ENCODE results near the gene SCARF1.

Gene SCARF1

DNA sequence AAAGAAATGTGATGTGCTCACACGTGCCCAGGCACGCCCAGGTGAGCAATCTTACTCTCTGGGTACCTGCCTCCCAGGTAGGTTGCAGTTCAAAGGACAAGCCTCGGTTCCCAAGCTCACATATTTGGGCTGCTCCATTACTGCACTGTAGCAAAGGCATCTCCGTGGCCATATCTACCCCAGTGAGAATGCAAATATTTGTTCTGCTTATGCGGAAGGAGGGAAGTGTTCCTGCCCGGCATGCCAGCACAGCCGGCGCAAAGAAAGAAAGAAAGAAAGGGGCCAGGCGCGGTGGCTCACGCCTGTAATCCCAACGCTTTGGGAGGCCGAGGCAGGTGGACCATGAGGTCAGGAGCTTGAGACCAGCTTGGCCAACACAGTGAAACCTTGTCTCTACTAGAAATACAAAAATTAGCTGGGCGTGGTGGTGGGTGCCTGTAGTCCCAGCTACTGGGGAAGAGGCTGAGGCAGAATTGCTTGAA is 47.6 kb downstream of the SCARF1 start:
- no peak for DNase-seq (ENCODE audit: low read depth)

DNA sequence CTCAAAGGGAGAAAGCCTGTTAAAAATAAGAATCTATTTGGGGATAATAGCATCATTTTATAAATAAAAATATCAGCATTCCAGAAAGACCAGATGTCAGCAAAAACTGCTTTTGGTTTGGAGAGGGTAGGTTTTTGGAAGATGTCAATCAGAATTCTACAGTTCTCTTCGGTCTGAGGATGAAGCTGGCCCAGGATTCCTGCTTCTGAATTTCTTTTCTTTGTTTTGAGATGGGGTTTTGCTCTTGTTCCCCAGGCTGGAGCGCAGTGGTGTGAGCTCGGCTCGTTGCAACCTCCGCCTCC is 52.0 kb downstream of the SCARF1 start:
- no peak for DNase-seq (ENCODE audit: low read depth)

DNA sequence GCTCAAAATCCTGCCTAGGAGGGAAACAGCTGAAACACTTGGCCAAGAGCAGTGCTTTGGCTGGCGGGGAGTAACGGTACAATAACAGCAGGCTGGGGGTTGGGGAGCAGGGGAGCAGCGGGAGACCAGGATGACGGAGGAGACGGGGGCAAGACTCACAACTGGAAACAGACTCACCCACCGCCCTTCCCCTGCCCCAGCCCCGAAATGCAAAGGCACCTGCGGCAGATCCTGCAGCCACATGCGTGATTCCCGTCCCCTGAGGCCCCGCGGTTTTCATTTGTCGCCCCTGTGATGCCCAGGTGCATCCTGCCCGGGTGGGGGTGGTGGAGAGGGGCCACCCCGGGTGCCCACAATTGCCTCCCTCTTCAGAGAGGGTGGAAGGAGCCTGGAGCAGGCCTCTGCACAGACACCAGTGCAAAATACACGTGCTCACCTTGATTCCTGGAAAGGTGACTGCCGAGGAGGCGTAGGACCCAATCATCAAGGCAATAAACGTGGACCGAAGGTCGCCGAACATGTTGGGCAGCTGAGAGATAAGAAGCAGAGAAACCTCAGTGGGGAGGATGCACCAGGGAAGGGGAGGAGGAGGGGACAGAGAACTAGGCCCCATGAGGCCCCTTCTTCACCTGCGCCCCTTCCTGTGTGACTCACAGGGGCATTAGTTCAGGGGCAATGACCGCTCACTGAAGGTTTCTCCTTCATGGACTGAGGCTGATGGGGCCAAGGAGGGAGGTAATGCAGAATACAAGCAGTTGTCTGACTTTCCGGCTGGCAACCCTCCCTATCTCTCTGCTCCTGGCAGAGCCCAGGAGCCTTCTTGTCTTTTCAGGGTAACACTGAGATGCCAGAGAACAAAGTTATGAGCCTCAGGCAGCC is 52.5 kb downstream of the SCARF1 start:
- no peak for DNase-seq (ENCODE audit: low read depth)

DNA sequence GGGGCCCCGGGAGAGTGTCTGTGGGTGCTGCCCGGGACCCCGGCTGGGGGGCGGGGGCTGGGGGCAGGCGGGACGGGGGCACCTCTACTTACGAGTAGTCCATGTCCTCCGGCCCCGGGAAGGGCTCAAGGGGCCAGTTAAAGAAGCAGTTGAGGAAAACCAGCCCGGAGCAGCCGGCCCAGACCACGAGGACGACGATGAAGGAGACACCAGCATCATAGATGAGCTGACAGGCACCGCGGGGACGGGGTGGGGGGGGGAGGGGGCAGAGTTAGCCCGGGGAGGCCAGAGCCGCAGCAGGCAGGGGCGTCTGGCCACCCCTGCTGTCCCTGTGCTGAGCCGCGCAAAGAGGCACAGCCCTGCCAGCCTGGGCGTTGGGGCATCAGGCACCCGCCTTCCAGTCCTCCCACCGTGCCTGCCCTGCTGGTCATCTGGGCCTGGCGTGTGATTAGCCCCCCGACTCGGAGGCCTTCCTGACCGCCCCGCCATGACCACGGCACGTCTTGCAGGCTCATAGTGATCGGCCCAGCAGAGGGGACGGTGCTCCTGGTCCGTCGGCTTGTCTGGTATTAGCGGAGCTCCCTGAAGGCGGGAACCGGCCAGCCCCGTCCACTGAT is 54.0 kb downstream of the SCARF1 start:
- no peak for DNase-seq (ENCODE audit: low read depth)

DNA sequence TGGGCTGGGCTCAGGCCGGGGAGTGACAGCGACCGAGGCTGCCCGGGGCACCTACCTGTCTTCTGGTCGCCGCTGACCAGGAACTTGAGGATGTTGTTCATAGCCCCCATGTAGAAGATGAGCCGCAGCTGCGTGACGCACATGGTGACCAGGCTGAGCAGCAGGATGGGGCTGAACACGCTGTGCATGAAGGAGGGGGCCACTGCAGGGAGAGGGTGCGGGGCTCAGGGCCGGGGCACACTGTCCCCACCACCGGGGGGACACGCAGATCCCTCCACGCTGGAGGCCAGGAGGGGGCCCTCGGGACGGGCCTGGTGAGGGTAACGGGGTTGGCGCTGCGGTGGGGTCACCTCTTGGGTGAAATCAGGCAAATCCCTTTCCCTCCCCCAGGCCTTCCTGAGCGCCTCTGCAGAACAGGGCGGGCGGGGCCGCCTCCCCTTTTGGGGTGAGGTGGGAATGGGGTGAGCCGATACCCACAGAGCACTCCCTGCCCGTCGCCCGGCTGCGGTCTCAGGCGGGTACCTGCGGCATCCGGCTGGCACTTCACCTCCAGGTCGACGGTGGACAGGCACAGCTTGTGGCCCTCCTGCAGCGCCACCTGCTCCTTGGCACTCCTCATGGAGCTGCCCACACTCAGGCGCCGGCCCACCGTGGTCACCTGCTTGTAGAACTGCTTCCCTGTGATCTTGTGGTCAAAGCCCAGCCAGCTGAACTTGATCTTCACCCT is 54.6 kb downstream of the SCARF1 start:
- DNase-seq (ENCODE audit: low read depth) = no peak

DNA sequence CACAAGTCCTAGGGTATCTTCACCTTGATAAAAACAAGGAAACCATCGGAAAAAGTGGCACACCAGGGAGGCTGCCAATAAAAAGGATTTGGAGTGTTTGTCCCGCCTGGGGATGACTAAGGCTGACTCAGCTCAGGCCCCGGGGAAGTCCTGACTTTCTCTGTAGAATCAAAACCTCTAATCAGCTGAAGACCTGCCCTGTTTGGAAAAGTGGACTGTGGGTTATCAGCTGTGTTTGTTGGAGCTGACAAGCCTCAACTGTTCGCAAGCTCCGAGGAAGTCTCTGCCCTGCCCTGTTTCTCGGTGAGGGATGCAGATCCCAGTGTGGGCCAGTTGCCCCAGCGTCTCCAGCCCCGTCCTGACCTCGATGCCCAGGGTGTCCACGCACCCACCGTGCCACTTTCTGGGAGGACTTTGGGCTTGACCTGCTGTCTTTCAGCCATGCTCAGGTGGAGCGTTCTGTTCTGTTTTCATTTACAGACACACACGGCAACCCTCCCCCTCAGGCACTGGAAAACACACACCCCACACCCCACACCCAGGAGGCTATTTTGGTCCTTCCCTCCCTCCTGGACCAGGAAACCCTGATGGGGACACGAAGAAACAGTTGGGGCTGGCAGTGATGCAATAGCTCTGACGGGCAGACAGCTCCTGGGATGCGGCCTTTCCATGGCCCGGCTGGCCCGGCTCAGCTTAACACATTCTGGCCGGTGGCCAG is 55.3 kb downstream of the SCARF1 start:
- DNase-seq (ENCODE audit: low read depth) = no peak

DNA sequence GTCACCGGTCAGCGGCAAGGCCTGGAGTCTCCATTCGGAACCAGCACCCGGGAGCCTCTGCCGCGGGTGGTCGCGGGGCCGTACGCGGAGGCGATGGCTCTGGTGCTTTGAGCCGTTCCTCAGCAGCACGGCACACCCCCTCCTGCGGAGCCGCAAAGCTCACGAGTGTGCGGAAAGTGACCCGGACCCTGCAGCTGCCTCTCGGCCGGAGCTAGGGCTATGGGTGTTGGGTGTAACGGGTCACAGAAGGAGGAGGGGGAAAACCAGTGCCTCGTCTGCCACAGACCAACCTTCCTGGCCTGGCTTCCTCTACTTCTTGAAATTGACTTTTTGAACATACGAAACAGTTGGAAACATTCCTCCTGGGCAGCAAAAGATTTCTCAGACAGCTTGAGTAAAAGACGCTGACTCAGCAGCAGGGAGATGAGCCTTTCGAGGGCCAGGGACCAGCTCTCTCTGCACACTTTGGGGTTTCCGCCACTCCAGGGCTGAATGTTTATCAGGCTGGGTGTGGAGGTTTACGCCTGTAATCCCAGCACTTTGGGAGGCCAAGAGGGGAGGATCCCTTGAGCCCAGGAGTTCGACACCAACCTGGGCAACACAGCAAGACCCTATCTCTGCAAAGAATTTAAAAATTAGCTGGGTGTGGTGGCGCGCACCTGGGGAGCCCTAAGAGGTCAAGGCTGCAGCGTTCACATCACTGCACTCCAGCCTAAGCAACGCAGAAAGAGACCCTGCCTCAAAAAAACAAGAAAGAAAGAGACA is 56.5 kb downstream of the SCARF1 start:
- no peak for DNase-seq (ENCODE audit: low read depth)

DNA sequence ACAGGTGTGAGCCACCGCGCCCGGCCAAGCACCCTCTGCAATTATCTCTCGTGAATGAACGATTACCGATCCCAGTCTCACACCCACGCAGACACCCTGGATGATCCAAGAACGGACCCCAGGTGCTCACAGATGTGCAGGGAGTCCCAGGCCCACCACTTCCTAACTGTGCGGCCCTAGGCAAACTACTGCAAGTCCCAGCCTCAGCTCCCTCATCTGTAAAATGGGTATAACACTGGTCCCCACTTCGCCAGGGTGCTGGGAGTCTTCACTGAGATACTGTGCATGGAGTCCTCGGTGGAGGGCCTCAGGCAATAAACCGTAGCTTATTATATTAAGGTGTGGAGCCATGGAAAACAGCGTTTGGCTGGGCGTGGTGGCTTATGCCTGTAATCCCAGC is 61.4 kb downstream of the SCARF1 start:
- DNase-seq (ENCODE audit: low read depth) = no peak

Data from activated gamma-delta T cell treated with anti-CD3 and anti-CD28 coated beads, Interleukin-2, amount 50 U/mL, for 16 hours (primary cell).